Subcutaneous adipose tissue (tissue), 4 donors: ENCODE results near the gene TIMM22. TPM values are rescaled to one million over a fixed set of nuclear protein-coding genes. Genes with fewer than 3 reads are reported as not detected.

ENCODE experiments used
- total RNA-seq, 4 donors: library from RNA; depleted of rRNA; stranded (reverse); fragments of >200 nt; gene quantifications; one replicate each; pipeline ENCODE4 v1.1.0, GENCODE V29; 2016
- TF ChIP-seq, protein P1 (sequence below): fragments of 450-650 bp; IDR thresholded peaks from one replicate; pipeline ENCODE4 v1.5.1; 2016; ENCODE audit warnings: low read depth, mild to moderate bottlenecking, control low read depth, antibody characterized with exemption, moderate library complexity

The TIMM22 gene
- total RNA-seq, 4 donors from 2014 or later, result 9.9 to 11.7 (median 10.3) TPM

DNA sequence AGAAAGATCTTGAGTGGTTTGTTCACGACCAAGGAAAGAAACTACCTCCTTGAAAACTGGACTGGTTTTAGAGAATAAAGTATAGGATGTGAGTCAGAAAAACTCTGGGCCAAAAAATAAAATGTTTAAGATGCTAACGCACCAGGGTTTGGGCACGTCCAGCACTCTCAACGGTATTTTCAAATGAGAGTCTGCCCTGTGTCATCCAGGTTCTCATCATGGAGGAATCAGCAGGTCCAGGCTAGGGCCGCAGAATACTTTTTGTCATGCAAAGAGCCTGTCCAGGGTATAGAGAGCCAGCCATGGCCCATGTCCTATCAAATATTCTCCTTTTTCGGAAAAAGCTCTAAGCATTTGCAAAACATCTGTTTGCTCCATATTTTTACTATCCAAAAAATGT is 19.8 kb upstream of the TIMM22 start:
- TF ChIP-seq, protein P1, sequence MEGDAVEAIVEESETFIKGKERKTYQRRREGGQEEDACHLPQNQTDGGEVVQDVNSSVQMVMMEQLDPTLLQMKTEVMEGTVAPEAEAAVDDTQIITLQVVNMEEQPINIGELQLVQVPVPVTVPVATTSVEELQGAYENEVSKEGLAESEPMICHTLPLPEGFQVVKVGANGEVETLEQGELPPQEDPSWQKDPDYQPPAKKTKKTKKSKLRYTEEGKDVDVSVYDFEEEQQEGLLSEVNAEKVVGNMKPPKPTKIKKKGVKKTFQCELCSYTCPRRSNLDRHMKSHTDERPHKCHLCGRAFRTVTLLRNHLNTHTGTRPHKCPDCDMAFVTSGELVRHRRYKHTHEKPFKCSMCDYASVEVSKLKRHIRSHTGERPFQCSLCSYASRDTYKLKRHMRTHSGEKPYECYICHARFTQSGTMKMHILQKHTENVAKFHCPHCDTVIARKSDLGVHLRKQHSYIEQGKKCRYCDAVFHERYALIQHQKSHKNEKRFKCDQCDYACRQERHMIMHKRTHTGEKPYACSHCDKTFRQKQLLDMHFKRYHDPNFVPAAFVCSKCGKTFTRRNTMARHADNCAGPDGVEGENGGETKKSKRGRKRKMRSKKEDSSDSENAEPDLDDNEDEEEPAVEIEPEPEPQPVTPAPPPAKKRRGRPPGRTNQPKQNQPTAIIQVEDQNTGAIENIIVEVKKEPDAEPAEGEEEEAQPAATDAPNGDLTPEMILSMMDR, result no peak

DNA sequence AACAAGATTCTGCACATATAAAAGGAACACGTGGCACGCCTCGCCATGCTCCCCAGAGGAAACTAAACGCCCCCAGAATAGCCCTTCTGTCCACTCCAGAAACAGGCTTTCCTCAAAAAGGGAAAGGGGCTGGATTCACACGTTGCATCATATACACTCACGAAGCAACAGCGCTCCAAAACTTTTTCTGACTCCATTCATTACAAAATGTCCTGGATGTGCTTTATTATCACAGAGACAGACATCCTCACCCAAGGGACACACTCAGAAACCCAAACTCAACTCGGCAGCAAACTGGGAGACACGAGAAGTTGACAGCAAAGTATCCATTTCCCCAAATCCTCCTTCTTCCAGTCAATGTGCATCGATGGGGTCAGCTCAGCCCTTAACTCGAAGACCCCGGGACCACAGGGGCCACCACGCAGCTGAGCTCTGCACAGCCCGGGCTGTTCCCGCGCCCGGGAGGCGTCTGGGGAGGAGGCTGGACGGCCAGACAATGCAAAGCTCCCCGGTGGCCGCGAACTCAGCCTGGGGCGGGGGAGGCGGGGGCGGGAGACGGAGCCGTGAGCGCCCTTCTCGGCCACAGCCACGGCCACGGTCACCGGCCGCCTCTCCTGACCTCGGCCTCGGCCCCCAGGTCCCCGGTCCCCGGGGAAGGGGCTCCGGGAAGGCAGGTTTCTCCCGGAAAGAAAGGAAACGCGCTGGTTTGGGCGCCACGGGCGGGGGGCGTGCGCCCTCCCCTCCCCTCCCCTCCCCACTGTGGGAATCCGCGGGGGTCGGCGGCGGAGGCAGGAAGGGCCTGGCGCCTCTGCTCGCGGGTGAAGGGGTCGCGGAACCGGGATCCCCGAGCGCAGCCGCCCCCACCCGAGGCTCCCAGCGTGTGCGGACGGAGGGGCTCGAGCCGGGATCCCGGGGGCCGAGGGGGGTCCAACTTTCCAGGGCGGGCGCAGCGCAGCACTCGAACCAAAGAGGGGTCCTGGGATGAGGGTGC is 18.5 kb upstream of the TIMM22 start:
- TF ChIP-seq, protein P1, result no peak

DNA sequence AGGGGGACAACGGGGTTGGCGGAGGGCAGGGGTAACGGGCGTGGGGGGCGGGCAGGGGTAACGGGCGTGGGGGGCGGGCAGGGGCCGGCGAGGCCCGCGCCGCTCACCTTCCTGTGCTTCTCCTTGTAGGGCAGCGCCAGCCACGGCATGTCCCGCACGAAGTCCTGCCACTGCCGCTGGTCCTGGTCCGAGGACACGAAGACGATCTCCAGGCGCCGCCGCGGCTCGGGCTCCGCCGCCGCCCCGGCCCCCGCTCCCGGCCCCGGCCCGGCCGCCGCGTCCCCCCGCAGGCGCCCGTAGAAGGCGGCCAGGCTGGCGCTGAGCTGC is 17.8 kb upstream of the TIMM22 start:
- TF ChIP-seq, protein P1, result no peak

DNA sequence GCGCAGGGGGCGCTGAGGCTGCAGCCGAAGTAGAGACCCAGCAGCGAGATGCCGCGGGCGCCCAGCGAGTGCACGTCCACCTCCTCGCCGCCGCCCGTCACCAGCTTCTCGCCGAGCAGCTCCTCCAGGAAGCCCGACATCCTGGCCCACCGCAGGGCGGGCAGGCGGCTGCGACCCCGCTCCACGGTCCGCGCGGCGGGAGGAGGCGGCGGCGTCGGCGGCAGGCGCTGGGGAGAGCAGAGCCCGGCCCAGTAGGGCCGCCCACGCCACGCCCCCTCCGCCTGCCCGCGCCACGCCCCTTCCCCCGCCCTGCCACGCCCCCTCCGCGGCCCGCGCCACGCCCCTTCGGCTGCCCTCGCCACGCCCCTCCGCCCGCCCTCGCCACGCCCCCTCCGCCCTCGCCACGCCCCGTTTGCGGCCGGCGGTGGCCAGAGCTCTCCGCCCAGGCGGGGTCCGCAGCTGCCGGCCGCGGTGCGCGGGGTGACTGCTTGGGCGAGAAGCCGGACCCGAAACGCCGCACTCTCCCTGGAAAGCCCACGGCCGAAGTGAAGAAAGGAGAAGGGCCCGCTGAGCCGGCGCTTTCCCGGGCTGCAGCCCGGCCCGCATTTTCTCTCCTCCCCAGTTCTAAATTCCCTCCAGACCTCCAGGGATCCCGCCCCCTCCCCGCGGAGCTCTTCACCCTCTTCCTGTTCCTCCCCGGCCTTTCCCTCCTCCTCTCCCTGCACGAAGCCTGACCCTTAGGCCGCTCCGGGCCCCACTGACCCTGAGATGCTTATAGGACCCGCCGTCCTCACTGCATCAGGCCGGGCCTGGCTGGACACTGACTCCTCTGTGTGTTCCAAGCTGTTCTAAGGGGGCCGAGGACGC is 17.2 kb upstream of the TIMM22 start, which contains the start of gene NXN:
TSS of gene NXN (minus strand) at position 238 of the 867 bp plus-strand sequence.
- TF ChIP-seq, protein P1, result no peak

DNA sequence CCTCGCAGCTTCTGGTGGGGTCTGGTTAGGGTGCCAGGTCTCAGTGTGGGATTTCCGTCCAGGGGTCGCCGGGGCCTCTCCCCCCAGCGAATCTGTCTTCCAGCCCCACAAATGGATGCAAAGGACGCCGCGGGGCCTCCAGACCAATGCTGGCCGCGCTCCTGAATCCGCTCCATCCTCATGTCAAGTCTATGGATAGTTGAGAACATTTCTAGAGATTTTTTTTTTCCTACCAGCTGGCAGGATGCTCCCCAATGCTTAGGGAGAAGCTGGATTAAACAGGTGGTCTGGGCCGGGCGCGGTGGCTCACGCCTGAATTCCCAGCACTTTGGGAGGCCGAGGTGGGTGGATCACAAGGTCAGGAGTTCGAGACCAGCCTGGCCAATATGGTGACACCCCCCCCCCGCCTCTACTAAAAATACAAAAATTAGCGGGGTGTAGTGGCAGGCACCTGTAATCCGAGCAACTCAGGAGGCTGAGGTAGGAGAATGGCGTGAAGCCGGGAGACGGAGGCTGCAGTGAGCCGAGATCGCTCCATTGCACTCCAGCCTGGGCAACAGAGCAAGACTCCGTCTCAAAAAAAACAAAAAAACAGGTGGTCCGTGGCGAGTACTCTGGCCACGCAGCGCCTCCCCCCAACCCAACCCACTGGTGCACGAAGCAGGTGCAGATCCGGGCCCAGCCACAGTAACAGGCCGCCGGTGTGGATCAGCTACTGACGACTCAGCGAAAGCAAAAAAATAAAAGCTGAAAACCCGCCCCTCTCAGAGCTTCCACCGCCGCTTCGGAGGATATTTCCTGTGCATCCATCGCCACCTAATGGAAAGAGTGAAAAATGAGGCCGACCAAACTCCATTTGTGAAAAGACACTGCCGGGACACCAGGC is 16.3 kb upstream of the TIMM22 start:
- TF ChIP-seq, protein P1, result no peak

DNA sequence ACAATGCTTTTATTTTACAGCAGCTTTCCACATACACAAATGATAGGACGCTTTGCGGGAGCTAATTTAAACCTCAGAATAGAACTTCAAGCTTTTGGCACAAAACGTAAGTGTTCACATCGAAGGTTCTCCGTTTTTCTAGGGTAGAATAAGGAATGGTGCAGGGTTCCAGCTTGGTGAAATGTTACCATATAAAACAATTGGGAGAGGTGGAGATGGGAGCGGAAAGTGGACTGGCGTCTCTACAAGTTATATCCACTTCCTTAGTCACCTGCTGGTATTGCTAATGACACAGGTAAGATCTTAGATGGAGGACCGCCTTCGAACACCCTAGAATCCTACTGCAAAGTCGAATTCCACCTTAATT is 15.7 kb upstream of the TIMM22 start:
- TF ChIP-seq, protein P1, result no peak
